ENCODE results near the gene ANKRD23.
"Not testable (repeated sequence)": the region's sequence is repeated elsewhere in the genome, so short reads cannot be mapped to it uniquely, and the experiment has no call there.

The ANKRD23 gene

DNA sequence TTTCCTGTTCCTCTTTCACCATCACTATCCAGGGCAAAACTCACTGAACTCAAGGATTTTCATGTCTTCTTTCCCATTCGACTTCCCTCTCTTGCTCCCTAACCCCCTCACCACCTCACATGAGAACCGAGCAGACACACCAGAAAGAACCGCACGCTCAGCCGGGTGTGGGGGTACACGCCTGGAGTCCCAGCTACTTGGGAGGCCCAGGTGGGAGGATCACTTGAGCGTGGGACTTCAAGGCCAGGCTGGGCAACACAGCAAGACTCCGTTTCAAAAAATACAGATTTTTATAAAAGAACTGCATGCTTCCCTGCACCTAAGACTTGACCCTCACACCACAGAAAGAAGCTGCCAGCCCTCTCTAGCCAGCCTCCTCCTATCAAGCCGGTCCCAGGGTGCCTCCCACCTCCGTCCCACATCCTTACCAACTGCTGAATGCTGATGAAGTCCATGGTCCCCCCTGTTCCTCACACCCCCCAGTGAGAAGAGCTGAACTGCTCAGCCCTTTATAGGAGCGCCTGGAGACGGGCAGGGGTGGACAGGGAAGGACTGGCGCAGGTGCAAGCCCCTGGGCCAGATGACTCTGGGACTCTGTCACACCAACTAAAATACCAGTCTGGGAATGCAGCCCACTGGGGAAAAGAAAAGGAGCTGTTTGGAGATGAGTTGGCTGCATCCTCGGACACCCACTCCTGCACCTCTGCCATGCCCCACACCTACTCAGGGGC lies at the start of gene ANKRD23:
Gene ANKRD23, minus strand, starts transcription at position 484 of the 731 bp plus-strand sequence. Its CDS starts 29 bp downstream, at position 455.
- DNase-seq: no peak

- DNase-seq: peak; percentile 48
Measured at GRCh38 chr2:96891591-96892333, 47.9 kb upstream of the ANKRD23 start.

- no peak for DNase-seq
Measured at GRCh38 chr2:96890726-96891385, 47.0 kb upstream of the ANKRD23 start.

GRCh38 chr2:96890252-96890651 lies 46.4 kb upstream of the ANKRD23 start:
- DNase-seq: no peak

- not testable (repeated sequence) for DNase-seq
Measured at GRCh38 chr2:96889502-96889901, 45.7 kb upstream of the ANKRD23 start.

DNA sequence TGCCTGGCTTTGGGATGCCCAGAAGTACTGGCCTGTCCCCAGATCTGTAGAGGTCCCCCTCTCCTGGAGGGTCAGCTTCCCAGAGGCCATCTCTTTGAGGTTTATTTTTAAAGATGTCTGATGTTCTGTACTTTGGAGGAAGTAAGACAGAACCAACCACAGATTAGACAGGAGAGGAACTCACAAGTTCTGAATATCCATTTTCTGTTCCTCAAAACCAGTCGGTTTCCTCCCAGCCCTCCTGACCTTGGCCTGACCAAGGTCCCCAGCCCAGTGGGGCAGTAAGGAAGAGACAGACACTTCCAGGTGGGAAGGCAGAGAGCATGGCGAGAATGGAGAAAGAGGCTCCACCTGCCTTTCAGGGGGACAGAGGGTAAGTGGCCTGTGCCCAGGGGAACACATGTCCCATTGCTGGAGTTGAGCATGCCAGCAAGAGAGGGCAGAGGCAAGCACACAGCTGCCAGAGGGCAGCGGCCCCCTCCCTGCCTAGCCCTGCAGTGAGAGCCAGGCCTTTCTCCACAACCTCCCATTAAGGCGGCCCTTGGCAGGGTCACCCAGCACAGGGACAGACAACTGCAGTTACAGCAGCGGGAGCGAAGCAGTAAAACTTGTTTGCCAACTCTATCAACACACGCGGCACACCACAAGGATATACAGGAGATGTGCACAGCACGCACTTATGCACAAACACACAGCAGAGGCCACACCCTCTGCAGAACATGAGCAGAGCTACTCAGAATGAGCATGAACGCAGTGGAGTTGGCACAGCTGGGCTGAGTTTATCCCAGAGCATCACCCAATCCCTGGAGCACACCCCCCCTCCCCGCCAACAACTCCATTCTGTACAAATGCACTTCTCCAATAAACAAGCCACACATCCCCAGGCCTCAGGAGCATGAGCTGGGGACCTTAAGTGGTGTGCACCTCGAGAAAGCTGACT lies 44.5 kb upstream of the ANKRD23 start:
- peak; percentile 44 for DNase-seq

DNA sequence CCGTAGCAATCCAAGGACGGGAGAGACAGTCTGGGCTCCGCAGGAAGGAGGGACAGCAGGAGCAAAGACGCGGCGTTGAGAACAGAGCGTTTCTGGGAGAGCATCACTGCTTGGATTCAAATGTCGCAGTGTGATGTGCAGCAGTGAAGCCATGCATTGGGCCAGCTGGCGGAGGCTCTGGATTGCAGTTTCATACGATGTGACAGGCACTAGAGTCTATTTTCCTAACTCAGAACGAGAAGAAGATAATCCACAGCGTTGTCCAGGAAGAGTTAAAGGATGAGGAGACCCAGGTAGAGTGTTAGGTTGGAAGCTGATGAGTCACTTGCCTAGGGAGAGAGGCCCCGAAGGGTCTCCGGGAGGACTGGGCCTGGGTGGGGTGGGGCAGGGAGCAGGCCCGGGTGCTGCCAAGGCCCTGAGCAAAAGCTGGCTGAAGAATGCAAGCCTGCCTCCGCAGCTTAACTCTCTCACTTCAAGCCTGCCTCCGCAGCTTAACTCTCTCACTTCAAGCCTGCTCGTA lies 43.7 kb upstream of the ANKRD23 start:
- no peak for DNase-seq

GRCh38 chr2:96885432-96886347 lies 41.9 kb upstream of the ANKRD23 start:
- no peak for DNase-seq

GRCh38 chr2:96884299-96885094 lies 40.7 kb upstream of the ANKRD23 start:
- DNase-seq: no peak

DNA sequence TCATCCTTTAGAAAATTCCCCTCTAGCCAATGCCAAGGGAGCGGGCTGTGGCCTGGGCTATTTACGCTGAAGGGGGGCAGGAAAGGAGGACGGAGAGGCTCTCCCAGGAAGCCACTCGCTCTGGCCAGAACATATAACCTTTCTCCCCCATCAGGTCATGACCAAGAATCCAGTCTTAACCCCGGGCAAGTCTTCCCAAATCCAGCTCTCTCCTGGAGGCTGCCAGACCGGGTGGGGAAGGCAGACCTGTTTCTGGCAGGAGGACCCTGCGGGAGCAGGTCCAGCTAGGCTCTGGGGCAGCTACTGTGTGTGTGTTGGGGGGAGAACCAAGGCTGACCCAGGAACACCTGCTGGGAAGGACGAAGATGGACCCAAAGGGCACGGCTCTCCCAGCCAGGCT lies 39.5 kb upstream of the ANKRD23 start:
- DNase-seq: no peak

GRCh38 chr2:96882906-96883305 lies 39.1 kb upstream of the ANKRD23 start:
- DNase-seq: no peak

GRCh38 chr2:96882230-96882629 lies 38.4 kb upstream of the ANKRD23 start:
- peak; percentile 27 for DNase-seq

GRCh38 chr2:96881349-96882195 lies 37.8 kb upstream of the ANKRD23 start:
- DNase-seq: peak; percentile 27

DNA sequence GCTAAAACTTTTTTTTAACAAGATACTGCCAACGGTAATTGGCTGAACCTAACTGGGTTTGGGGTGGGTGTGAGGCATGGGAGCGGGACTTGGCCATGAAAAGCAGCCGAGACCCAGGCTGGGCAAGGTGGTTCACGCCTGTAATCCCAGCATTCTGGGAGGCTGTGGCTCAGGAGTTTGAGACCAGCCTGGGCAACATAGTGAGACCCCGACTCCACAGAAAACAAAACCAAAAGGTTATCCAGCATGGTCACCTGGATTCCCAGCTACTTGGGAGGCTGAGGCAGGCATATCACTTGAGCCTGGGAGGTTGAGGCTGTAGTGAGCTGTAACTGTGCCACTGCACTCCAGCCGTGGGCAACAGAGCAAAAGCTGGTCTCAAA lies 37.1 kb upstream of the ANKRD23 start:
- no peak for DNase-seq

- no peak for DNase-seq
Measured at GRCh38 chr2:96879545-96880040, 35.8 kb upstream of the ANKRD23 start.

DNA sequence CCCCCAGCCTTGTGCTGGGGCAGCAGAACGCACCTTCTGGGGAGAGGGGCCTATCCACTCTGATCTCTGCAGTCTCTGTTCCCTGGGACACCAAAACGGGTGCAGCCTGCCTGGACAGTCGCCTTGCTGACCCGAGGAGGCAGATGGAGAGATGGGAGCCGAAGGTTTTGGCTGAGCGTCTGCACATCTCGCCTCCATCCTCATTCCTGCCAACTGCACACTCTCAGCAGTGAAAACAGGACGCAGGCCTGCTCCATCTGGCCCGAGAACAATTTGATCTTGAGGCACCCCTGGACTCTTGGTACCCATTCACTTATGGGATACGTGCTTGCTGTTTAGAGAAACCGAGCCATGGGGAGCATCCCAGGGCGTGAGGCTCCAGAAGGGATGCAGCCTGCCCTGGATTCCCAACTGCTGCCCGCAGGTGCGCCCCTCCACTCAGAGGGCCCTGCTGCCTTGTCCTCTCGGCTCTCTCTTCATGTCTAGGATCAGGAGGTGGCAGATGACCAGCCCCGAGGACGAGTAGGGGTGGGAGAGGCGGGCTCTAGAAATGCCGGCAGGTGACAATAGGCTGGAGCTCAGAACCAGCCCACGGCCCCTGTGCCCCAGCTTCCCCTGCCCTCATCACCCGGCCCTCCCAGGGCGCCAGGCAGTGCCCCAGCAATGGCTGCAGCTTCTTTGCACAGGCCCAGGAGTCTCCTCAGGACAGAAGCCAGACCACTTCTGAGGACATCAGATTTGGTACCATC lies 35.1 kb upstream of the ANKRD23 start:
- DNase-seq: no peak

DNA sequence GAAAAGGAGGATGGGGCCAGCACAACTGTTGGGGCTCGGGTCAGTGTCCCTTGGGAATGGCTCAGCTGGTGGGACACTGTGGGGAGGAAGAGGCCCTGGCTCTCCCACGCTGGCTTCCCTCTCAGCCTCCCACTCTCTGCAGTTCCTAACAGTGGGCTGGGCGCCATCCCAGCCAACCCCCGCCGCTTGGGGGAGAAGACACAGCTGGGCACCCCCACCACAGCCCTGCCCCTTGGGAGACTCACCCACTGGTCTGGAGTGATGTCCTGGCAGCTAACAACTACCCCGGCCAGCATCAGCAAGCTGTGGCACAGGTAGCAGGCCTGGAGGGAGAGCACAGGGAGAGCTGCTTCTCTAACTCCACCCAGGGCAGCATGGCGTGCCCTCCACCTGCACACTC lies 34.4 kb upstream of the ANKRD23 start:
- DNase-seq: no peak

- no peak for DNase-seq
Measured at GRCh38 chr2:96877631-96878092, 33.8 kb upstream of the ANKRD23 start.

Data from NCI-H69 (cell line).